Suprapubic skin (tissue), 4 donors: ENCODE results near the gene RGP1.

Experiments
- CTCF ChIP-seq, 2 donors: fragments of 200-600 bp in 1 of 2; fragments of 450-650 bp in 1 of 2; sonication (generic) in 1 of 2; IDR thresholded peaks; one replicate each; pipeline ENCODE4 v1.5.1; 2016 to 2019; ENCODE audit warnings: antibody characterized with exemption in 2 of 2, mild to moderate bottlenecking in 1 of 2, moderate library complexity in 1 of 2
- EP300 ChIP-seq: sonication (generic); formaldehyde crosslinking; IDR thresholded peaks from one replicate; pipeline ENCODE4 v1.6.1; 2017; ENCODE audit warnings: antibody characterized with exemption
- POLR2A ChIP-seq, 2 donors: fragments of 450-650 bp; IDR thresholded peaks; one replicate each; pipeline ENCODE4 v1.6.1; 2017; ENCODE audit warnings: antibody characterized with exemption in 2 of 2, mild to moderate bottlenecking in 2 of 2, moderate library complexity in 2 of 2
- POLR2AphosphoS5 ChIP-seq, 3 donors: sonication (generic); formaldehyde crosslinking; IDR thresholded peaks; one replicate each; pipeline ENCODE4 v1.6.1; 2017; ENCODE audit warnings: antibody characterized with exemption in 3 of 3

GRCh38 chr9:35760651-35761050, 11.6 kb downstream of the RGP1 start:
- no peak for TF ChIP-seq EP300
- no peak for TF ChIP-seq CTCF (IDR thresholded peaks at IDR 0.05)
- TF ChIP-seq POLR2A (IDR thresholded peaks at IDR 0.05) = no peak
- TF ChIP-seq POLR2AphosphoS5 (IDR thresholded peaks at IDR 0.05) = no peak
